HL-60/S4 treated with phorbol 12-myristate 13-acetate at 8.2 ng/mL for 4 days and 3 days (cell line): Measurements from ENCODE around the gene DOLPP1.

Experiments
- in situ Hi-C: fragments of 300-500 bp; cut with MboI; formaldehyde crosslinking; loops from 2 replicates; pipeline ENCODE4 v1.15.0; 2022; ENCODE audit warnings: low sequenced_read_pairs

The DOLPP1 gene

GRCh38 chr9:129063061-129063460 is 17.9 kb upstream of the DOLPP1 start:
- in situ Hi-C loops = no loop called here

GRCh38 chr9:129064499-129064908 is 16.4 kb upstream of the DOLPP1 start:
- in situ Hi-C loops = no loop called here

GRCh38 chr9:129068110-129068509 is 12.8 kb upstream of the DOLPP1 start:
- in situ Hi-C loops = no loop called here

- in situ Hi-C loops = no loop called here
Observed at GRCh38 chr9:129068990-129069861, 11.7 kb upstream of the DOLPP1 start.

GRCh38 chr9:129069862-129070641 is 10.9 kb upstream of the DOLPP1 start:
- in situ Hi-C loops = no loop called here

GRCh38 chr9:129070696-129071525 is 10.0 kb upstream of the DOLPP1 start:
- in situ Hi-C loops = no loop called here

- in situ Hi-C loops = no loop called here
Observed at GRCh38 chr9:129071526-129072126, 9.3 kb upstream of the DOLPP1 start.

GRCh38 chr9:129072171-129072570 is 8.7 kb upstream of the DOLPP1 start:
- in situ Hi-C loops = no loop called here

GRCh38 chr9:129073404-129073803 is 7.5 kb upstream of the DOLPP1 start:
- in situ Hi-C loops = no loop called here

- in situ Hi-C loops = no loop called here
Observed at GRCh38 chr9:129074106-129074505, 6.8 kb upstream of the DOLPP1 start.

- in situ Hi-C loops = no loop called here
Observed at GRCh38 chr9:129075996-129076639, 4.8 kb upstream of the DOLPP1 start.

GRCh38 chr9:129076640-129077037 is 4.3 kb upstream of the DOLPP1 start:
- in situ Hi-C loops = no loop called here

- in situ Hi-C loops = no loop called here
Observed at GRCh38 chr9:129077236-129077635, 3.7 kb upstream of the DOLPP1 start.

- in situ Hi-C loops = no loop called here
Observed at GRCh38 chr9:129078691-129079503, 2.0 kb upstream of the DOLPP1 start.

- in situ Hi-C loops = no loop called here
Observed at GRCh38 chr9:129079829-129080228, 1.1 kb upstream of the DOLPP1 start.

- in situ Hi-C loops = no loop called here
Observed at GRCh38 chr9:129080298-129080600, 662 bp upstream of the DOLPP1 start.

- in situ Hi-C loops = no loop called here
Observed at GRCh38 chr9:129081388-129081904, 535 bp downstream of the DOLPP1 start.

GRCh38 chr9:129084087-129084486 is 3.2 kb downstream of the DOLPP1 start:
- in situ Hi-C loops = no loop called here

- in situ Hi-C loops = no loop called here
Observed at GRCh38 chr9:129089246-129089645, 8.3 kb downstream of the DOLPP1 start.
